Erythroblast (primary cell): ENCODE results near the gene IRAK2.

ENCODE experiments used
- GATA1 ChIP-seq: IDR thresholded peaks from 2 replicates; pipeline ENCODE4 v1.6.1; 2011; ENCODE audit warnings: low read depth, mild to moderate bottlenecking, control low read depth, low read length, moderate library complexity
- POLR2A ChIP-seq: IDR thresholded peaks from 2 replicates; pipeline ENCODE4 v1.6.1; 2011; ENCODE audit warnings: mild to moderate bottlenecking, low read length

GRCh38 chr3:10273702-10274305, 109.1 kb downstream of the IRAK2 start:
- TF ChIP-seq POLR2A (no peak), GATA1 (no peak)
